Activated CD8-positive, alpha-beta memory T cell treated with anti-CD3 and anti-CD28 coated beads for 4 hours (primary cell): ENCODE measurements around the gene COL1A2.

Experiments used
- DNase-seq, 2 donors: peaks; one replicate each; pipeline ENCODE4 v3.0.0-alpha.2; 2020; ENCODE audit warnings: low read depth in 2 of 2

COL1A2 gene

DNA sequence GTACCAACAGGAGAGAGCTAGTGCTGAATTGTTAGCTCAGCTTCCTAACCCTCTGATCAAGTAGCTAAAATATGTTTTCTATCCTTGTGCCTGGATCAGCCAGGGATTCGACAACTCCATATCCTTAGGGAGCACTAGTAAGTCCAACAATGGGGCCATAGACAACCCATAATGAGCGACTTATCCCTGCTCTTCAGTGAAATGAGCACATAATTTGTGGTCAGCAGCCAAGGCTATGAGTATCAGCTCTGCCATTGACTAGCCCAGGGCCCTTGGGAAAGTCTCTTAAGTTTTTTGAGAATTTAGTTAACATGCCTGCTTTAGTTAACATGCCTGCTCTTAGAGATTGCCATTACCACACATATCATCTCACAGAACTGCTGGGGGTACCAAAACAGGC lies 39.3 kb downstream of the COL1A2 start:
- DNase-seq = no peak

DNA sequence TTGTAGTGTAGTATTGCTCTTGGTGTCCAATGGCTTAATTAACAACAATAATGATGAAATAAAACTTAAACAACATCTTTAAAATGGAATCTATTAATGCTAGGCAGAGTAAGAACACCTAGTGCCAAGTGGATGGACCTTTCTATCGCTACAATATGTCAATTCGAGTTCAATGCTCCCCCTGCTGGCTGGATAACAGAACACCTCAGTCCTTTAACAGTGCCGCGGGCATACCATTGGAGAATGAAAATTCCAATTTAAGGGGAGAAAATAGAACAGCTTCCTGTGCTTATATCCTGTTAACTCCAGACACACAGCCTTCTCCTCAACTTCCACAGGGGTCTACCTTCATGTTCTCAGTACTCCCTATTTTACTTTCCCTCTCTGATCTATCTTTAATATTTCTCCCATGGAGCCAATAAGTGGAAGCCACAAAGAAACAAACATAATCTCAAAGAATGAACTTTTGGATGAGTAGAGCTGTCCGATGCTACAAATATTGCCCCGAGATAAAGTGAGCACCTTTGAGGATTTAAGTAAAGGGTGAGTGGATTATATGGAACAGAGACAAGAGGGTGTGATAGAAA lies 41.4 kb downstream of the COL1A2 start:
- peak; percentile 14 to 24 for DNase-seq

DNA sequence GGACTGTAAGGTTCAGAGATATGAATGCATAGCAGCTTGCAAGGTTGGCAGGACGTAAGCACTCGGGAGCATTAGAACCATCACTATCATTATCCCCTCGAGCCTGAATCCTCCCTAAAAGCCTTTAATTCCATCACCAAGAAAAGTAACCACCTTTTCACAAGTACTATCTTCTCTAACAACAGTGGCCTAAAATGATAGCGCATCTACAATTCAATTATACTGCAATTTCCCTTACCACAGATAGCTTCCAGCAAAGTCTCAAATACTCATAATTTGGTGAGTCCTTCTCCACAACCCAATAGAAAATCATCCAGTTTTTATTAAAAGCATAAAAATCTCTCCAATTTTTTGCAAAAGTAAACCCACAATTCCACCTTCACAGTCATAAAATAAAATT lies 42.0 kb downstream of the COL1A2 start:
- no peak for DNase-seq

DNA sequence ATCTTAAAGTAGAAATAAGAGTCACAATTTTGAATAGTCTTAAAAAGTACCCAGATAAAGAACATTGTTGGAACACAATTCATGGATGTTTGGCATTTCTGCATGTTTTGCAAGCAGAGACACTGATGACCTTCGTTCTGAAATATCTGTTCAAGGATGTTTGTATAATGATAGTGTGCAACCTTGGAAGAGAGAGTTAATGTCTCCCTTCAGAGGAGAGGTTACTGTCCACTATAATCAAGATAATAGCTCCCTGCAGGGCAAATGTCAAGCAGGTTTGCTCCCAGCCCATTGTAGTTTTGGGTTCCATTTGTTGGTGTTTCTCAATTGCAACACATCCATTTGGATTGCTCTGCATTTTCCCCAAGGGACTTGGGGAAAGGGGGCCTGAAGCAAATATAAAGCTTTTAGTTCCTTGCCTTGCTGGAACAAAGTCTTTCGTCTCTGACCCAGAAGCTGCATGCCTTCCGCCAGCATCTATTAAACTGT lies 45.2 kb downstream of the COL1A2 start:
- DNase-seq = no peak

DNA sequence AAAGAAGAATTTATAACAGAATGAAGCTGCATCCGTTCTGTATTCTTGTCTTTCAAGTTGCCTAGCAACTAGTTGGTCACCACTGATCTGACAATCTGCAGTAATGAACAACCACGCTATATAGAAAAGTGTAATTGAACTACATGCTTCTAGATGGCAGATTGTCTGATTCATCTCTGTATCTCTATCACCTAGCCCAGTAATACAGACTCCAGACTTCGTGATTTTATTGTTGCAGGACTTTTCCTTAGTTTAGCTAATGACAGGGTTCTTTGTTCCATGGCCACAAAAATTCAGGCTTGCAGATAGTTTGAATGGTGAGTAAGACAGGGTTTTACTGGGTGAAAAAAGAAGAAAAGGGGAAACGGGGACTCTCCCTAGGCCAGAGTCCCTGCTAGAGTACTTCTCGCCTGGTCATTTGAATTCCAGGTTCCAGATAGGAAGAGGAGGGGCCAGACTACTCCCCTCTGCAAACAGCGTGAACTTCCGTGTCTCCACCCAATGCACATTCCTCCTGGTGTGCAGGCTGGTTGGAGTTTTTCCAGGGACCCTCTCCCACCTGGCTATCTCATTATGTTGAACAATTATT lies 45.9 kb downstream of the COL1A2 start:
- DNase-seq = no peak

DNA sequence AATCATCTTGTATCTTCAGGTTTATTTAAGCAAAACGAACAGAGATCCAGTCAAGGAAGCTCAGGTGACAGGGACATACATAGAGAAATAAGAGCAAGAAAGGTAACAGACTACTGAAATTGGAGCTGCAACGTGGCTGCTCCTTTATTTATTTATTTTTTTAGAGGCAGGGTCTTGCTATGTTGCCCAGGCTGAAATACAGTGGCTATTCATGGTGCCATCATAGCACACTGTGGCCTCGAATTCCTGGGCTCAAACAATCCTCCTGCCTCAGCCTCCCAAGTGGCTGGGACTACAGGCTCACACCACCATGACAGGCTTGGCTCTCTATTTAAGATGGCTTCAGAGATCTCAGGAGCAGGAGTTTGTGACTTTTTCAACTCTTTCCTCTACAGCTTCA lies 46.4 kb downstream of the COL1A2 start:
- DNase-seq = no peak

DNA sequence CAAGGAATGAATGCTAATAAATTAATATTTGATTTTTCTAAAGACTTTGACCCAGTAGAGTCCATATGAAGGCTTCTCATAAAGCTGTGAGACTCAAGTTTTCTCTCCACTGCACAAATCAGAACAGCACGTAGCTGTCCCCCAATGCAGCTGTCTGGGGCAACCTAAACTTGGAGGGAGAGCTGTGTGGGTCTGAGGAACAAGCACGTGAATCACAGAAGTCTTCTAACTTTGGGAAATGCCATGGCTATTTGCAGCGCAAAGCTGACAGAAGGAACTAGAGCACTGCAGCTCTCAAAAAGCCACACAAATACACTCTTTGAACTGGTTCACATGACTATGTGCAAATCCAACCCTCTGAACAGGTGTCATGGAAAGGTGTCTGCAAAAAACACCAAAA lies 47.9 kb downstream of the COL1A2 start:
- DNase-seq = no peak

DNA sequence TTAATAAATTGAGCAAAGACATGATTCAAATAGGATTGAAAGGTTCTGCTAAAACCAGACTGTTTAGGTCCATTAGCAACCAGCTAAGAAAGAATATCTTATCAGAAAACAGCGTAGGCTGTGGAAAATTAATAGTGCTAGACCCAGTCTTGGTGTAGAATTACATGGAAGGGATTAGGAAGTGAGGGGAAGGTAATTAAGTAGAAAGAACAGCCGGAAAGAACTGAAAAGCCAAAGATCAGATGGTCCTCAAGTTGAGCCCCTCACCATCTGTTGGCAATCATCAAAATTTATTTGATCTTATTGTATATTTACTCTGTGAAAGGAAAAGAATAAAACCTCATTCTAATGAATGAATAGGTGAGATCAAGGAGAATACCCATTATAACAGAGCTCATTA lies 50.1 kb downstream of the COL1A2 start:
- no peak for DNase-seq

DNA sequence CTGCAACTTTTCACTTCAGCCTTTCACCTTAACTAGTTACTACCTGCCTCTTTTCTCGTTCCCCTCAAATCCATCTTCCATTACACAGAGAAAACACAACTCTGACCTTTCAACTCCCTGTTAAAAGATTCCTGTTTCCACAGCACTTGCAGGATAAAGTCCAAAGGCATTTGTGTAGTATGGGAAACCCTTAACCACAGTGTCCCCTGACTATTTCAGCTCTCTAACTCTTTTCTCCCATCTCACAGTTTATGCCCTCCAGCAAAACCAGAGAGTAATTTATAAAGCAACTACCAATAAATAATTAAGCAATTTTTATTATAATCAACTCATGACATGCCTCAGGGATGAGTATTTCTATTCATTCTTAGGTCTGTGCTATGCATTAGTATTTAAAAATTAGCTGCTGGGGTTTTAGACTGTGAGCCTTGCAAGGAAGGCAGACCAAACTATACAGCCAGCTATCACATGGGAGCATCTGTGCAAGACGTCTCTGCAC lies 51.0 kb downstream of the COL1A2 start:
- no peak for DNase-seq

DNA sequence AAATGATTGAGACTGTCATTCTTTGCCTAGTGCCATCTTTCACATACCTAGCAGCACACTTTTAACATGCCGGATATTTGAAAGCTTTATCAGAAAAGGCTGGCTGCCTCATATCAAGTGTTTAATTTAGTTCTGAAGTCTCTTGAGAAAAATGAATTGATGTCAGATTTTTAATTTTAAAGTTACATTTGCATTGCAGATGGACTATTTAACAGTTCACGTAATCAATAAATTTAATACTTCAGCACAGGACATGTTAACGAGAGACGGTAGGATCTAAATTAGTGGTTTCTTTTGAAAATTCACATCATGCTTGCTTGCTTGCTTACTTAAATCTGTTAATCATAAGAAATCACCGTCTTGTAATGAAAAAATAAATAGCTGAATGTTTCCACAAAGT lies 51.6 kb downstream of the COL1A2 start:
- DNase-seq = no peak

DNA sequence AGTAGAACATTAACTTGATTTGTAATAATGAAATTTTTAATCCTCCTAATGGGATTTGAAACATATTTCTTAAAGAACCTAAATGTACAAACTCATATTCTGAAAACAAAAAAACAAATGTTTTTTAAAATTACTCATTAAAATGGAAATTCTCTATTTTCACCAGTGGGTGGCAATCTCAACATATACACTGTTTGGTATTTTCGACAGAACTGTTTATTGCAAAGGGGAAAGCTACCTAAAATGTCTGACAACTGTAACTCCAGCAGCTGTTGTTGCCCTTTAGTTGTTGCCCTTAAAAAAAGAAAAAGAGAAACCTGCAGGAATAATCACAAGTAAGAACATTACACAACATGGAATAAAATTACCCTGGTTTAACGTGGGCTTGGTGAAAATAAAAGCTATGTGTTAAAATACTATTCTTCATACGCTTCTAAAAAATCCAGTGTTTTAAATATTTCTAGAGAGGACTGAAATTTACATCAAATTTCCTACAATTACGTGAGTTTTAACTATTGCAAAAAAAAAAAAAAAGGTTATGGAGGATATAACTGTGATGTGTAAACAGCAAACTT lies 54.5 kb downstream of the COL1A2 start:
- no peak for DNase-seq

DNA sequence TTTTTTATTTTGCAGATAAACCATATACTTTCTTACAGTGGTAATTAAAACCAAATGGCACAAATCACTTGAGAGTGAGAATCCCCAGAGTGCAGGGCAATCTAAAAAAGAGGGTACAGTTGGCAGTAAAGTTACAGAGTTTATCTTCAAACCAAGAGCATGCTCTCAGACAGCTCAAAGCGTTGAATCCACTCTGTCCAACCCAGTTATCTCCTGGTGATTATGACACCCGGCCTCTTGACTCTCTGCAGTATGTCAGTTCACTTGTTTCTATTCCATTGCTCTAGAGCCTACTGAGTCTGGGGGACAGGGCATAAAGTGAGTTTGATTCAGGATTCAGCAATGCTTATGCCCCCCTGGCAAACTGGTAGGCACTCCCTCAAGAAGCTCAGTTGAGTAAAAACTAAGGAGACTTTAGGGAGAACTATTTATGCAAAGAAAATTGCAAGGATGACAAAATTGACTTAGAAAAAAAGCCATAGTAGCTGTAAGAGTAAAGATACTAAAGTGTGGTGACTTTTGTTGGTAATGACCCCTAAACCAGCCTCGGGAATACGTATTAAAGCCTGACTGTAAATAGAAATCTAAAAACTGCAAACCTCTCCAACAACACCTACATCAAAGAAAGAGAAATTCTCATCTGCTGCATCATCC lies 55.5 kb downstream of the COL1A2 start:
- DNase-seq = no peak

DNA sequence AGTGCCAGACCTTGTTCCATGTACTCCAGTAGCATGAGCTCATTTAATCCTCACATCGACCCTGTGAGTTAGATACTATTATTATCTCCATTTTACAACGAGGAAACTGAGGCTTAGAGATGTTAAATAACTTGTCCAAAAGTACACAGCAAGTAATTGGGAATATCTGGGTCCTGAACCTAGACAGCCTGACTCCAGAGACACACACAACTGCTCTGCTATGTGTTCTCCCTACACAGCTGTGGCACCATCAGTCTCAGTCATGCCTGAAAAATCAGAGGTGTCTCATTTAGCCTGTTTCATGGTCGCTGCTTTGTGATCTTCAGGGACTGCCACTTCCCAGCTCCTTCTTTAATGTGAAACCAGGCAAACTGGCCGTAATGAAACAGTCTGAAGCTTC lies 56.5 kb downstream of the COL1A2 start:
- DNase-seq = no peak

DNA sequence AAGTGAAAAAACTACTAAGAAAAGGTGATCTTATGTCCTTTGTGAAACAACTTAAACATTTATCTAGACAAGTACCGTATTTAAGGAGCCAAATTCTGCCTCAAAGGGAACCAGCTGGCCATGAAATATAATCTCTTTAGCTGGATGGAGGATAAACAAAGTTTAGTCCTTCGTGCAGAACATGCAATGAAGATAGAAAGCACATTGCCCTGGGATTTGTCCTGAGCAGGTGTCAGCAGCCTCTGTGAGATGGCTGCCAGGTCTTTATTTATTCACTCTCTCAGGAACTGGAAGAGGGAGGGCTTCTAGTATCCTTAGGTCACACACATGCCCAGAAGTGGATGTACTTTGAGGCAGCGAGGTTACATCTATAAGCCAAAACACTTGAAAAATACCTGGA lies 57.5 kb downstream of the COL1A2 start:
- DNase-seq = no peak

DNA sequence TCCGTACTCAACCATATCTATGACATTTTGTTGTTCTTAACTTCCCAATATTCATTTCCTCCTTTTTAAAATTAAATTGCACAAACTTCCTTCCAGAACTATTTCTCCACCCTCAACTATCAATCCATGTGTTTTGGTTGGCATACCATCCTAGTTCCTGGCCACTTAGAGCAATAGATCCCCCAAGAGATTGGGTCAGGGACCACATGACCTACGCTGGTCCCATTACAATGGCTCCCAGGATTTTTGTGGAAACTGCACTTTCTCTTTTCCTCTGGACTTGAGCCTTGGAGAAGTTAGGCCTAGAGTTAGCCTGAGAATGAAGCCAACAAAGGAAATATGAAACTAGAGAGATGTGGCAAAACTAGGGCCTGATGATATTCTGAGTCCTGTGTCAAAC lies 59.2 kb downstream of the COL1A2 start:
- DNase-seq = no peak

DNA sequence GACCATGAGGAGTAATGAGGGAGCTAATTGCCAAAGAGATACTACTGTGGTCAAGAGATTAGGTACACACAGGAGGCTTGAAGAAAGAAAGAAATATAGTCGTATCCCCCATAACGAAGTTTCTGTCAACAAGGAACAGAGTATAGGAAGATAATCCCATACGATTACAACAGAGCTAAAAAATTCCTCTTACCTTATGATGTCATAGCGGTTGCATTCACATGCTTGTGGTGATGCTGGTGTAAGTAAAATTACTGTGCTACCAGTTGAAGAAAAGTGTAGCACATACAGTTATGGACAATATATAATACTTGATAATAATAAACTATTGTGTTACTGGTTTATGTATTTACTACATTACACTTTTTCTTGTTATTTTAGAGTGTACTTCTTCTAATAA lies 63.3 kb downstream of the COL1A2 start:
- DNase-seq = no peak

DNA sequence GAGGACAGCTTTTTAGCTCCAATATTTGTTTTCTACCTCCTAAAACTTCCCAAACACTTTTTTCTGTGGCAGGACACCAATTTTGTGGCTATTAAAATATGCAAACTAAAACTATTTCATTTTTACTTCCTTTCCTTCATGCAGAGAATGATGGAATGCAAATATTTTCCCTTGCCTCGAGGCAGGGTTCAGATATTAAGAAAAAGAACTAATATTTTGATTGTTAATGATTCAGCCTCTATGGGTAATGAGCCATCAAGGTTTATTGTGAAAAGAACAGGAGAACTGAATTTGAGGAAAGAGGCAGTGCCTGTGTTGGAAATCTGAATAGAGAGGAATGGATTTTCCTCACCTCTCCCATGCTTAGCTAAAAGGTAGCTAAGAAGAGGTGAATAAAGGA lies 71.8 kb downstream of the COL1A2 start:
- no peak for DNase-seq

DNA sequence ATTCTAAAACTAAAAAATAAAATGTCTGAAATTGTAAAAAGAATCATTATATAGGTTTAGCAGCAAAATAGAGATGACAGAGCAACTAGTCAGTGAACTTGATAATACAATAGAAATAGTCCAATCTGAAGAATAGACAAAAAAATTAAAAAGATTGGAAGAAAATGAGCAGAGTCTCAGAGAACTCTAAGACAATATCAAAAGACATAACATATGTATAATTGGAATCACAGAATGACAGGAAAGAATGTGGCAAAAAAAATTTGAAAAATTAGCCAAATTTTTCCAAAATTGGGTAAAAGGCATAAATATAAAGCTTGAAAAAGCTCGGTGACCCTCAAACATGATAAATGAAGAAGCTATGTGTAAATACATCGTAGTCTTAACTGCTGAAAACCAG lies 76.9 kb downstream of the COL1A2 start:
- no peak for DNase-seq

DNA sequence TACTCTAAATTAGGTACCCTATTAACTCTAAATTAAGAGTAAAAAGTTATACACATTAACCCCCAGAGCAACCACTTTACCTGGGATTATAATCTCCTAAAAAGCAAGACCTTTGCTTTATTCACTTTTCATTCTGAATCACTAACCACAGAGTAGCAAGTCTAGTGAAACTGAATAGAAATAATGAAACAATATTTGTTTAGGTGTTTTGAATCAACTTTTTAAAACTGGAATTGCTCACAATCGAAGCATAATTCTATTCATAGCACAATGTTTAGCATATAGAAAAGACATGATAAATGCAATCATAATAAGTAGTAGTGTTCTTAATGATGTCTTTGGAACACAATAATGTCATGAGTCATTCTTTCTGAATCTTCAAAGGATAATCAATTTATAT lies 77.9 kb downstream of the COL1A2 start:
- no peak for DNase-seq

DNA sequence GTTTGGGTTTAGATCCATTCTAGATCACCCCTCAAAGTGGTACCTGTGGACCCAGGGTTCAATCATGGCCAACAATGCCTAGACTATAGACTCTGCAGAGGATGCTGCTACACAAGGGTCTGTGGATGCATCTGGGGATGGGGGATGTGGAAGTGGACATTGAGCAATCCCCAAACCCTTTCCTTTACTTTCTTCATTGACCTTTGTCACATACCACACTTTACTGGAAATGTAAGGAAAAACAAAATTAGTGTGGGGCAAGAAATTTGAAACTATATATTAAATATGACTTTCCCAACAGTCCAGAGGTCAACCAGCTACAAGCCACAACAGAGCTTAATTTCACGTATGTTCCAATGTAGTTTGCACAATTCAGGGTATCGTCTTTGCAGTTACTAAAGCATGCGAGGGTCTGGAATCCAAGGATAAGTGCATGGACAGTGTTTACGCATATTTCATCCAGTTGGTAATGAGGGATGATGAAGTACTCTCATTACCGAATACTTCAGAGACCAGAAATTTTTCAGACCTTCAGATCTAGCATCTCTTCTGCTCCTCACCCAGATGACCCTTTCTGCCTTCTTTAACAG lies 81.7 kb downstream of the COL1A2 start:
- DNase-seq = no peak

DNA sequence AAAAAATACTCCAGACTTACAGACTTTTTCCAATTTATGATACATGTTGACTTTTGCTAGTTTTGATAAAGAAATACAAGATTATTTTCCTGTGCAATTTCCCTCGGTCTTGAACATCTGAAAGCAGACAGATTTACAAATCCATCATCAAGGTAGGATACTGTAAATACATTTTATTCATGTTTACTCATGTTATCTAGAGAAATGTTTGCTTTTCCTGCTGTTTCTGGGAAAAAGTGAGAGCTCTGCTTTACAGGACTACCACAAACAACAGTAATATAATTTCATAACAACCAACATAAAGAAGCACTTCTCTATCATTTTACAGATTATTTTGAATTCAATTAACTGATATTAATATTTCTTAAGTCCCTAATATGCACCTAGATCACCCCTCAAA lies 83.2 kb downstream of the COL1A2 start:
- no peak for DNase-seq

DNA sequence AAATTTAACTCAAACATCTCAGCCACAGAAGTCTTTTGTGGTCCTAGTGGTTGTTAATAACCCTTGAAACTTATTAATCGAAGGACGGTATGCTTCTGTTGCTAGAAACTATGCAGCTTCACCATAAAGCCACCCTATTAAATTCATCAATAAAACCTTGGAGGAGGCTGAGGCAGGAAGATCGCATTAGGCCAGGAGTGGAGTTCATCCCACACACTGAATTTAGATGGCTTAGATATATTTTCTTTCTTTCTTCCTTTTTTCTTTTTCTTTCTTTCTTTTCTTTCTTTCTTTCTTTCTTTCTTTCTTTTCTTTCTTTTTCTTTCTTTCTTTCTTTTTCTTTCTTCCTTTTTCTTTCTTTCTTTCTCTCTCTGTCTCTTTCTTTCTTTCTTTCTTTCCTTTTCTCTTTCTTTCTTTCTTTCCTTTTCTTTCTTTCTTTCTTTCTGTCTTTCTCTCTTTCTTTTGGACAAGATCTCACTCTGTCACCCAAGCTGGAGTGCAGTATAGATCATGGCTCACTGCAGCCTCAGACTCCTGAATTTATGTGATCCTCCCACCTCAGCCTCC lies 84.0 kb downstream of the COL1A2 start:
- DNase-seq = no peak
